Endodermal cell (in vitro differentiated cells): ENCODE measurements around the gene TMTC1. TPM values are rescaled to one million over a fixed set of nuclear protein-coding genes. Genes with fewer than 3 reads are reported as not detected.

Experiments used
- DNase-seq: peaks from one replicate; pipeline ENCODE4 v3.0.0-alpha.2; 2017
- H3K27ac ChIP-seq: 2 replicates; pipeline ENCODE4 v1.5.1; 2013; ENCODE audit warnings: mild to moderate bottlenecking, low read depth, low read length, moderate library complexity
- H3K27me3 ChIP-seq: 2 replicates; pipeline ENCODE4 v1.6.1; 2013; ENCODE audit warnings: mild to moderate bottlenecking, low read length, moderate library complexity; ENCODE audit not compliant: insufficient read depth, control insufficient read depth, poor library complexity, severe bottlenecking
- H3K36me3 ChIP-seq: 2 replicates; pipeline ENCODE4 v1.7.0; 2013; ENCODE audit warnings: mild to moderate bottlenecking, low read length, moderate library complexity; ENCODE audit not compliant: control insufficient read depth, insufficient read depth
- H3K4me1 ChIP-seq: one replicate; pipeline ENCODE4 v1.7.0; 2013; ENCODE audit warnings: low read length; ENCODE audit not compliant: control insufficient read depth, insufficient read depth
- H3K4me3 ChIP-seq: 2 replicates; pipeline ENCODE4 v1.5.1; 2013; ENCODE audit warnings: mild to moderate bottlenecking, low read length, moderate library complexity
- H3K9ac ChIP-seq: 2 replicates; pipeline ENCODE4 v1.6.1; 2013; ENCODE audit warnings: mild to moderate bottlenecking, low read length, moderate library complexity; ENCODE audit not compliant: poor library complexity, severe bottlenecking; ENCODE audit errors: extremely low read depth
- H3K9me3 ChIP-seq: 2 replicates; pipeline ENCODE4 v1.6.1; 2013; ENCODE audit warnings: mild to moderate bottlenecking, low read length, moderate library complexity; ENCODE audit not compliant: control insufficient read depth
- H3K27ac Mint-ChIP-seq: 2 replicates; pipeline ENCODE4 v1.8.0; 2020; ENCODE audit warnings: mixed read lengths
- H3K27me3 Mint-ChIP-seq: 2 replicates; pipeline ENCODE4 v1.8.0; 2021; ENCODE audit warnings: mild to moderate bottlenecking, mixed read lengths; ENCODE audit not compliant: insufficient read depth
- H3K36me3 Mint-ChIP-seq: 2 replicates; pipeline ENCODE4 v1.8.0; 2020; ENCODE audit warnings: low read depth, mixed read lengths
- H3K4me1 Mint-ChIP-seq: 2 replicates; pipeline ENCODE4 v1.8.0; 2020; ENCODE audit warnings: mixed read lengths
- H3K4me3 Mint-ChIP-seq: 2 replicates; pipeline ENCODE4 v1.8.0; 2020; ENCODE audit warnings: mild to moderate bottlenecking, moderate library complexity, mixed read lengths
- H3K9me3 Mint-ChIP-seq: 2 replicates; pipeline ENCODE4 v1.8.0; 2020; ENCODE audit warnings: mild to moderate bottlenecking, mixed read lengths
- WGBS, 2 experiments: methylation state at CpG; one replicate each; pipeline versions ENCODE4 v1.1.5 to v1.1.7; 2013; ENCODE audit warnings: missing lambda C conversion rate in 2 of 2, mixed read lengths in 1 of 2; ENCODE audit not compliant: insufficient coverage in 1 of 2, insufficient read length in 1 of 2; 5-methylcytosine and 5-hydroxymethylcytosine counted together
- total RNA-seq, 2 donors: library from RNA; stranded (reverse); fragmentation: NEBNext Ultra II Directional in 1 of 2; extraction: Animal tissue kit (Norgen Biotek cat#: 25700) in 1 of 2; gene quantifications; 2 replicates in 1 of 2; 3 replicates in 1 of 2; pipeline ENCODE4 v1.2.1, GENCODE V29; 2021
- TF ChIP-seq, protein P1 (sequence below): fragments of 200-600 bp; sonication (generic); conservative IDR thresholded peaks from 2 replicates; pipeline ENCODE4 v1.5.0; 2021; ENCODE audit warnings: antibody characterized with exemption, mild to moderate bottlenecking

TMTC1 gene
- total RNA-seq, 2 donors from 2014 or later = 31.6 to 71.0 TPM

DNA sequence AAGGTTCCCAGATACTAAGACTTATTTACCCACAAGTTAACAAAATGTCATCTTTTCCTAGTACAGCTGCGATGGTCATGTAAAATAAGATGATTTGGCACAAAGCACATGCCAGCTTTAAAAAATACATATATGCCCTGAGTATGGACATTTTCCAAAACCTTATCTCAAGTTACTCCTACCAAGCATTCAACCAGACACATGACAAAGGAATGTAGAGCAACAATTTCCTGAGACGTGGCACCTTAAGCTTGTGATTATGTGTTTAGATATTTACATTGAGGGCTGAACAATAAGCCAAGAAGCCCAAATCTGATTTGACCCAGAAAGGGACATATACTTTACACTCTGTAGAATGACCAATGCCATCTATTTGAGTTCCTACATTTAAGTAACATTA is 261.8 kb downstream of the TMTC1 start:
- WGBS, 2 experiments = 97 to 100% methylated on average over 1 to 2 of the region's 2 CpGs
- no peak for DNase-seq

DNA sequence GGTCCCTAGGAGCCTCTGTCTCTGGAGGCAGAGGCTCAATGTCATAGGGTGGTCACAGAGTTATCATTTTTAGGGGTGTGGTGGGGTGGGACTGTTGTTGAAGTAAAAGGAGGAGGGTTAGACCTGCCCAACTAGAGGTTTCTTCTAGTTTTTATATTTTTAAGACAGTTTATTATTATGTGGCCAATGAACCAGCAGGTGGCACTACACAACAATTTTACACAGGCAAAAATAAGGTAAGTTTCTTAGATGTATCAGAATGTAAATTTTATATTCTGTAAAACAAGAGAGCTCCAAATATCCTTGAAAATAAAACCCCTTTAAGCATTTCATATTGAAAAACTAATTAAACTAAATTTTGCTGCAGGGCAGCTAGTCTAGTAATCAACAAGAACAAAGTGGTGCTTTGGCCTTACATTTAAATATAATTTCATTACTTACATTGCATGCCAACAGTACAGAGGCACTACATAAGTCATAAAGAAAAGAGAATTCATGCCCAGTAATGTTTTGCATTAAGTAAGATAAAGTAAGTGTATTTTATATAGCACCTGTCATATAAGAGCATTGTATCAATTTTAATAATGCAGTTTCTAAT is 264.1 kb downstream of the TMTC1 start:
- peak; percentile 70 for DNase-seq
- TF ChIP-seq, protein P1, sequence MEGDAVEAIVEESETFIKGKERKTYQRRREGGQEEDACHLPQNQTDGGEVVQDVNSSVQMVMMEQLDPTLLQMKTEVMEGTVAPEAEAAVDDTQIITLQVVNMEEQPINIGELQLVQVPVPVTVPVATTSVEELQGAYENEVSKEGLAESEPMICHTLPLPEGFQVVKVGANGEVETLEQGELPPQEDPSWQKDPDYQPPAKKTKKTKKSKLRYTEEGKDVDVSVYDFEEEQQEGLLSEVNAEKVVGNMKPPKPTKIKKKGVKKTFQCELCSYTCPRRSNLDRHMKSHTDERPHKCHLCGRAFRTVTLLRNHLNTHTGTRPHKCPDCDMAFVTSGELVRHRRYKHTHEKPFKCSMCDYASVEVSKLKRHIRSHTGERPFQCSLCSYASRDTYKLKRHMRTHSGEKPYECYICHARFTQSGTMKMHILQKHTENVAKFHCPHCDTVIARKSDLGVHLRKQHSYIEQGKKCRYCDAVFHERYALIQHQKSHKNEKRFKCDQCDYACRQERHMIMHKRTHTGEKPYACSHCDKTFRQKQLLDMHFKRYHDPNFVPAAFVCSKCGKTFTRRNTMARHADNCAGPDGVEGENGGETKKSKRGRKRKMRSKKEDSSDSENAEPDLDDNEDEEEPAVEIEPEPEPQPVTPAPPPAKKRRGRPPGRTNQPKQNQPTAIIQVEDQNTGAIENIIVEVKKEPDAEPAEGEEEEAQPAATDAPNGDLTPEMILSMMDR = peak; percentile 98
- Histone ChIP-seq H3K36me3 (peaks cover 37% of the 10 kb centered on the region), H3K27ac (no peak overlapping the region), H3K9ac (no peak overlapping the region), H3K4me3 (no peak overlapping the region), H3K9me3 (no peaks in the 10 kb centered on the region), H3K27me3 (no peaks in the 10 kb centered on the region), H3K4me1 (no peaks in the 10 kb centered on the region)
- no peaks in the 10 kb centered on the region for H3K4me1 Mint-ChIP-seq
- no peaks in the 10 kb centered on the region for H3K27me3 Mint-ChIP-seq
- H3K4me3 Mint-ChIP-seq = no peak overlapping the region
- H3K9me3 Mint-ChIP-seq = no peaks in the 10 kb centered on the region
- H3K36me3 Mint-ChIP-seq = peaks cover 39% of the 10 kb centered on the region
- no peak overlapping the region for H3K27ac Mint-ChIP-seq

More for the DNA sequence above, 261.8 kb downstream of the TMTC1 start:
- Histone ChIP-seq H3K9ac (no peak overlapping the region), H3K9me3 (no peaks in the 10 kb centered on the region), H3K27ac (no peak overlapping the region), H3K36me3 (peaks cover 22% of the 10 kb centered on the region), H3K4me1 (no peaks in the 10 kb centered on the region), H3K4me3 (no peak overlapping the region), H3K27me3 (no peaks in the 10 kb centered on the region)
- Mint-ChIP-seq H3K4me3 (no peak overlapping the region), H3K36me3 (peaks cover 23% of the 10 kb centered on the region), H3K9me3 (no peaks in the 10 kb centered on the region), H3K4me1 (no peaks in the 10 kb centered on the region), H3K27me3 (no peaks in the 10 kb centered on the region), H3K27ac (no peak overlapping the region)
- TF ChIP-seq, protein P1 = no peak

DNA sequence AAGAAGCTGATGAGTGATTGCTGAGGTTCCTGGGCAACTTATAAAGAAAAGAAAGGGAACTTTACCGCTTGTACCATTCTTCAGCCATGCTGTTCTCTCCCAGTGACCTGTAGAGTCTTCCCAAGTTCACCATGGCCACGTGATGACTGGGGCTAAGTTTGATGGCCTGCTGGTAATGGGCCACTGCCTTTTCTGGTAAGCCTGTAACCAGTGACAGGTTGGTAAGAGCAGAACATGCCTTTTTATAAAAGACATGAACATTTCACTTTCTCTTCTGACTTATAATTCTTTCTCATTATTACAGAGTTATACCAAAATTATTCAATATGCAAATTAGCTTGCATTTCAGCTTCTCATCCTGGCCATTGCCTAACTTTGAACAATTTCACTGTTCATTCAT is 265.3 kb downstream of the TMTC1 start:
- 95 to 100% methylated on average over 1 to 2 of the region's 2 CpGs for WGBS, 2 experiments
- Histone ChIP-seq H3K4me3 (no peak overlapping the region), H3K4me1 (no peaks in the 10 kb centered on the region), H3K9me3 (no peaks in the 10 kb centered on the region), H3K27ac (no peak overlapping the region), H3K27me3 (no peaks in the 10 kb centered on the region), H3K36me3 (peaks cover 46% of the 10 kb centered on the region), H3K9ac (no peak overlapping the region)
- no peaks in the 10 kb centered on the region for H3K27me3 Mint-ChIP-seq
- DNase-seq = no peak
- TF ChIP-seq, protein P1 = no peak
- no peaks in the 10 kb centered on the region for H3K4me1 Mint-ChIP-seq
- H3K9me3 Mint-ChIP-seq = no peaks in the 10 kb centered on the region
- H3K36me3 Mint-ChIP-seq = peaks cover 50% of the 10 kb centered on the region
- H3K4me3 Mint-ChIP-seq = no peak overlapping the region
- H3K27ac Mint-ChIP-seq = no peak overlapping the region
